Activated CD4-positive, alpha-beta T cell treated with anti-CD3 and anti-CD28 coated beads, Interleukin-2, amount 50 U/mL, for 4 hours (primary cell): ENCODE measurements around the gene HNRNPM.
"Not testable (repeated sequence)": the region's sequence is repeated elsewhere in the genome, so short reads cannot be mapped to it uniquely, and the experiment has no call there.

Experiments
- DNase-seq, 2 experiments: peaks; one replicate each; pipeline ENCODE4 v3.0.0-alpha.2; 2020

HNRNPM gene

GRCh38 chr19:8429044-8429443, 15.7 kb upstream of the HNRNPM start:
- DNase-seq = no peak

- DNase-seq = no peak
These were observed 14.9 kb upstream of the HNRNPM start for GRCh38 chr19:8429826-8430225.

GRCh38 chr19:8430650-8431049, 14.1 kb upstream of the HNRNPM start:
- no peak for DNase-seq

GRCh38 chr19:8438236-8438635, 6.5 kb upstream of the HNRNPM start:
- DNase-seq = no peak

GRCh38 chr19:8441725-8442544, 2.8 kb upstream of the HNRNPM start:
- DNase-seq = no peak

GRCh38 chr19:8444140-8444676, 567 bp upstream of the HNRNPM start:
- not testable (repeated sequence) for DNase-seq

- DNase-seq = no peak
These were observed 770 bp downstream of the HNRNPM start for GRCh38 chr19:8445488-8446001.

GRCh38 chr19:8446061-8446709, 1.4 kb downstream of the HNRNPM start:
- DNase-seq = no peak

- DNase-seq = no peak
These were observed 5.1 kb downstream of the HNRNPM start for GRCh38 chr19:8449830-8450229.

GRCh38 chr19:8451377-8451776, 6.6 kb downstream of the HNRNPM start:
- DNase-seq = no peak

GRCh38 chr19:8451885-8452284, 7.1 kb downstream of the HNRNPM start:
- no peak for DNase-seq

GRCh38 chr19:8452446-8453123, 7.8 kb downstream of the HNRNPM start:
- DNase-seq = no peak

GRCh38 chr19:8453616-8454015, 8.8 kb downstream of the HNRNPM start:
- no peak for DNase-seq

- DNase-seq = no peak
These were observed 9.4 kb downstream of the HNRNPM start for GRCh38 chr19:8454218-8454617.

- no peak for DNase-seq
These were observed 10.2 kb downstream of the HNRNPM start for GRCh38 chr19:8455018-8455417.

GRCh38 chr19:8456064-8456463, 11.3 kb downstream of the HNRNPM start:
- no peak for DNase-seq

GRCh38 chr19:8457209-8457608, 12.4 kb downstream of the HNRNPM start:
- DNase-seq = no peak

GRCh38 chr19:8457827-8458226, 13.1 kb downstream of the HNRNPM start:
- DNase-seq = no peak

- DNase-seq = no peak
These were observed 13.6 kb downstream of the HNRNPM start for GRCh38 chr19:8458380-8458779.

- no peak for DNase-seq
These were observed 14.3 kb downstream of the HNRNPM start for GRCh38 chr19:8459095-8459494.

GRCh38 chr19:8459520-8460270, 14.9 kb downstream of the HNRNPM start:
- DNase-seq = no peak

GRCh38 chr19:8460516-8461298, 15.9 kb downstream of the HNRNPM start:
- DNase-seq = no peak
